ENCODE data around the gene MED22.

- TF ChIP-seq POLR2AphosphoS5 (IDR thresholded peaks at IDR 0.05) (peak; percentile 22 to 41 (median 41)), CTCF (IDR thresholded peaks at IDR 0.05 in 8 of 11, conservative IDR thresholded peaks at IDR 0.05 in 3 of 11) (no peak)
Observed at GRCh38 chr9:133360400-133361393, 12.8 kb upstream of the MED22 start.

All from spleen (tissue), 7 donors.